ENCODE results near the gene KRTAP2-3. TPM values are rescaled to one million over a fixed set of nuclear protein-coding genes. Genes with fewer than 3 reads are reported as not detected.
"Not testable (repeated sequence)": the region's sequence is repeated elsewhere in the genome, so short reads cannot be mapped to it uniquely, and the experiment has no call there.

KRTAP2-3 gene
- total RNA-seq, 2 experiments from 2014 or later, result not detected

DNA sequence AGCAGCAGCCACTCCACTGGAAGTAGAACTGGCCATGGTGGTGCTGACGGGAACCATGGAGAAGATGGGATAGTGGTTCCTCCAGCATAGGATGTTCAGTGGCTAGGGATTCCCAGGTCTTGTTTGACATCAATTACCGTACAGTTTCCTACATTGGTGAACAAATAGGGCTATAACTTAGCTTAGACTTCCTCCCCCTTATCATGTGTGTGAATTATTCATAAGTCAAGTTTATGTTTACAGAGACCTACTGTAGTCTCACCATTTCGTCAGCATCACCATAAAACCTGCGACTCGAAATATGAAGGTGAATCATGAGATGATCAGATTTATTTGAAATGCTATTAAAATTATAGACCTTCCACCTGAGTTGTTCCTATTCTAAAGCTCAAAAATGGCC, 1.2 kb downstream of the KRTAP2-3 start:
- Histone ChIP-seq H4K20me1 (ENCODE audit: insufficient read depth, low read length) (no peaks in the 10 kb centered on the region), H3K4me2 (ENCODE audit: low read length) (no peak overlapping the region), H2AFZ (ENCODE audit: low read length) (no peak overlapping the region), H3K79me2 (ENCODE audit: insufficient read depth, low read depth, low read length) (no peaks in the 10 kb centered on the region), H3K36me3 (ENCODE audit: insufficient read depth, low read length) (no peaks in the 10 kb centered on the region), H3K27ac (ENCODE audit: low read depth, low read length, poor library complexity, severe bottlenecking) (no peak overlapping the region), H3K9me2 (ENCODE audit: insufficient read depth, low read length) (no peaks in the 10 kb centered on the region), H3K4me1 (ENCODE audit: insufficient read depth, low read length, poor library complexity, severe bottlenecking) (no peaks in the 10 kb centered on the region), H3K4me3 (ENCODE audit: low read depth, low read length, poor library complexity, severe bottlenecking) (no peak overlapping the region), H3K9me3 (ENCODE audit: low read length) (no peaks in the 10 kb centered on the region)
- TF ChIP-seq EZH2phosphoT487 (IDR thresholded peaks at IDR 0.05; ENCODE audit: borderline replicate concordance, low read depth, low read length), result no peak
- TF ChIP-seq, protein P1, sequence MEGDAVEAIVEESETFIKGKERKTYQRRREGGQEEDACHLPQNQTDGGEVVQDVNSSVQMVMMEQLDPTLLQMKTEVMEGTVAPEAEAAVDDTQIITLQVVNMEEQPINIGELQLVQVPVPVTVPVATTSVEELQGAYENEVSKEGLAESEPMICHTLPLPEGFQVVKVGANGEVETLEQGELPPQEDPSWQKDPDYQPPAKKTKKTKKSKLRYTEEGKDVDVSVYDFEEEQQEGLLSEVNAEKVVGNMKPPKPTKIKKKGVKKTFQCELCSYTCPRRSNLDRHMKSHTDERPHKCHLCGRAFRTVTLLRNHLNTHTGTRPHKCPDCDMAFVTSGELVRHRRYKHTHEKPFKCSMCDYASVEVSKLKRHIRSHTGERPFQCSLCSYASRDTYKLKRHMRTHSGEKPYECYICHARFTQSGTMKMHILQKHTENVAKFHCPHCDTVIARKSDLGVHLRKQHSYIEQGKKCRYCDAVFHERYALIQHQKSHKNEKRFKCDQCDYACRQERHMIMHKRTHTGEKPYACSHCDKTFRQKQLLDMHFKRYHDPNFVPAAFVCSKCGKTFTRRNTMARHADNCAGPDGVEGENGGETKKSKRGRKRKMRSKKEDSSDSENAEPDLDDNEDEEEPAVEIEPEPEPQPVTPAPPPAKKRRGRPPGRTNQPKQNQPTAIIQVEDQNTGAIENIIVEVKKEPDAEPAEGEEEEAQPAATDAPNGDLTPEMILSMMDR (conservative IDR thresholded peaks at IDR 0.05; ENCODE audit: low read length), result no peak
- intact Hi-C loops (cut with micrococcal nuclease; ENCODE audit: unreplicated experiment), result no loop called here
- CTCF ChIA-PET (ENCODE audit: unreplicated experiment), result no interaction called here
- BruUV-seq (replicated peaks), result no TSS peak
- POLR2A ChIA-PET, result interaction anchor here (0.6 to 0.7 kb wide), 2 partner anchors 15 to 284 kb away, joined by 3 to 4 read pairs; no protein-coding TSS in a partner anchor
- DNase-seq (ENCODE audit: low spot score), result no peak

DNA sequence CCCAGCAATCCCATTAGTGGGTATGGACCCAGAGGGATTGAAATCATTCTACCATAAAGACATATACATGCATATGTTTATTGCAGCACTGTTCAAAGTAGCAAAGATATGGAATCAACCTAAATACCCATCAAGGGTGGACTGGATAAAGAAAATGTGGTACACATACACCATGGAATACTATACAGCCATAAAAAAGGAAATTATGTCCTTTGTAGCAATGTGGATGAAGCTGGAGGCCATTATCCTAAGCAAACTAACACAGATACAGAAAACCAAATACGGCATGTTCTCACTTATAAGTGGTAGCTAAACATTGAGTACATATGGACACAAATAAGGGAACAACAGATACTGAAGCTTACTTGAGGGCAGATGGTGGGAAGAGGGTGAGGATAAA, 2.4 kb downstream of the KRTAP2-3 start:
- Histone ChIP-seq H3K79me2 (ENCODE audit: insufficient read depth, low read depth, low read length) (no peaks in the 10 kb centered on the region), H3K27ac (ENCODE audit: low read depth, low read length, poor library complexity, severe bottlenecking) (no peak overlapping the region), H3K4me3 (ENCODE audit: low read depth, low read length, poor library complexity, severe bottlenecking) (no peak overlapping the region), H2AFZ (ENCODE audit: low read length) (no peak overlapping the region), H3K9me2 (ENCODE audit: insufficient read depth, low read length) (no peaks in the 10 kb centered on the region), H4K20me1 (ENCODE audit: insufficient read depth, low read length) (no peaks in the 10 kb centered on the region), H3K36me3 (ENCODE audit: insufficient read depth, low read length) (no peaks in the 10 kb centered on the region), H3K4me1 (ENCODE audit: insufficient read depth, low read length, poor library complexity, severe bottlenecking) (no peaks in the 10 kb centered on the region), H3K9me3 (ENCODE audit: low read length) (no peaks in the 10 kb centered on the region), H3K4me2 (ENCODE audit: low read length) (no peak overlapping the region)
- CTCF ChIA-PET (ENCODE audit: unreplicated experiment), result no interaction called here
- intact Hi-C loops (cut with micrococcal nuclease; ENCODE audit: unreplicated experiment), result no loop called here
- no TSS peak for BruUV-seq (replicated peaks)
- DNase-seq (ENCODE audit: low spot score), result no peak
- POLR2A ChIA-PET, result interaction anchor here (0.6 kb wide), 1 partner anchor 346 kb away, joined by 3 read pairs; no protein-coding TSS in a partner anchor
- no peak for TF ChIP-seq EZH2phosphoT487 (IDR thresholded peaks at IDR 0.05; ENCODE audit: borderline replicate concordance, low read depth, low read length)
- TF ChIP-seq, protein P1 (conservative IDR thresholded peaks at IDR 0.05; ENCODE audit: low read length), result no peak

DNA sequence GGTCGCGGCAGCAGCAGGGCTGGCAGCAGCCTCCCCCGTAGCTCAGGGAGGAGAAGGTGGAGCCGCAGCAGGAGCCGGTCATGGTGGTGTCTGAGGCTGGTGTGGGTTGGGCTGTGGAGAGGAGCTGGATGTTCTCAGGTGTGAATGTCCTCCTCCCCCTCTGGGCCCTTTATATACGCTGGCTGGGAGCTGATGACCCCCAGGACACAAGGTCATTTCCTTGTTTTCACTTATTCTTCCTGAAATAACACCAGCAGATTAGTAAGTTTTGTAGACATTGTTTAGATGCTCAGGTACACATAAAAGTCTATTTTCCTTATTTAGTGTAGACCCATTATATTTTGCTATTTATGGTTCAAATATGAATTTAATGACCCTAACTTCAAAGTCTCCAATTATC, 4.8 kb downstream of the KRTAP2-3 start, which contains the start of gene KRTAP2-2:
Gene KRTAP2-2, minus strand, starts transcription at position 101 of the 400 bp plus-strand sequence. Its CDS starts 19 bp downstream, at position 82.
- H3K36me3 ChIP-seq (ENCODE audit: insufficient read depth, low read length); H3K9me2 ChIP-seq (ENCODE audit: insufficient read depth, low read length); H3K4me3 ChIP-seq (ENCODE audit: low read depth, low read length, poor library complexity, severe bottlenecking); H3K27ac ChIP-seq (ENCODE audit: low read depth, low read length, poor library complexity, severe bottlenecking); intact Hi-C loops (cut with micrococcal nuclease; ENCODE audit: unreplicated experiment); H3K79me2 ChIP-seq (ENCODE audit: insufficient read depth, low read depth, low read length); H3K4me2 ChIP-seq (ENCODE audit: low read length); H3K4me1 ChIP-seq (ENCODE audit: insufficient read depth, low read length, poor library complexity, severe bottlenecking); H4K20me1 ChIP-seq (ENCODE audit: insufficient read depth, low read length); DNase-seq (ENCODE audit: low spot score); BruUV-seq (replicated peaks); POLR2A ChIA-PET; H3K9me3 ChIP-seq (ENCODE audit: low read length); H2AFZ ChIP-seq (ENCODE audit: low read length); CTCF ChIA-PET (ENCODE audit: unreplicated experiment): not testable (repeated sequence)

GRCh38 chr17:41054556-41054955, 5.4 kb downstream of the KRTAP2-3 start:
- H3K79me2 ChIP-seq (ENCODE audit: insufficient read depth, low read depth, low read length); H3K4me1 ChIP-seq (ENCODE audit: insufficient read depth, low read length, poor library complexity, severe bottlenecking); CTCF ChIA-PET (ENCODE audit: unreplicated experiment); H3K4me3 ChIP-seq (ENCODE audit: low read depth, low read length, poor library complexity, severe bottlenecking); H4K20me1 ChIP-seq (ENCODE audit: insufficient read depth, low read length); H3K27ac ChIP-seq (ENCODE audit: low read depth, low read length, poor library complexity, severe bottlenecking); intact Hi-C loops (cut with micrococcal nuclease; ENCODE audit: unreplicated experiment); POLR2A ChIA-PET; DNase-seq (ENCODE audit: low spot score); H2AFZ ChIP-seq (ENCODE audit: low read length); BruUV-seq (replicated peaks); H3K9me2 ChIP-seq (ENCODE audit: insufficient read depth, low read length); H3K4me2 ChIP-seq (ENCODE audit: low read length); H3K9me3 ChIP-seq (ENCODE audit: low read length); H3K36me3 ChIP-seq (ENCODE audit: insufficient read depth, low read length): not testable (repeated sequence)

All from OCI-LY7 (cell line).